HCT116 (cell line): ENCODE measurements around the gene ACTRT2. TPM values are rescaled to one million over a fixed set of nuclear protein-coding genes. Genes with fewer than 3 reads are reported as not detected.

Source experiments
- ATAC-seq: fragments of 200-7000 bp; cut with Tn5 transposase; 2 replicates; pipeline ENCODE4 v1.9.1; 2020; ENCODE audit warnings: mild to moderate bottlenecking, moderate library complexity
- BruUV-seq: library from RNA; stranded (reverse); fragments of 400-500 nt; replicated peaks from 2 replicates; lab custom pipeline; 2021; lab: Mats Ljungman, UMichigan
- CTCF ChIA-PET: fragments of 300-600 bp; sonication (Branson Sonifier 250); formaldehyde crosslinking; loops from one replicate; lab custom pipeline; 2021; ENCODE audit warnings: antibody characterized with exemption; lab: Charles Lee
- POLR2A ChIA-PET: fragments of 300-600, 350-600 bp; sonication (Branson Sonifier 250); formaldehyde crosslinking; loops from one replicate; lab custom pipeline; 2021; ENCODE audit warnings: antibody characterized with exemption; lab: Charles Lee
- RAD21 ChIA-PET, 2 experiments: fragments of 300-600 bp; sonication (Branson Sonifier 250); formaldehyde crosslinking; loops; one replicate each; lab custom pipeline; 2023; ENCODE audit warnings: low total read pairs in 2 of 2; ENCODE audit not compliant: uncharacterized antibody in 2 of 2, unreplicated experiment in 2 of 2, low non-redundant PET in 1 of 2; lab: Charles Lee
- DNase-seq: peaks from one replicate; pipeline ENCODE4 v3.0.0-alpha.2; 2010; ENCODE audit warnings: low read depth, low spot score
- H2AFZ ChIP-seq: fragments of 200-600 bp; shearing (Covaris generic), sonication (generic); 2 replicates; pipeline ENCODE4 v1.6.1; 2017; ENCODE audit warnings: low read depth, mixed run types, mixed read lengths, antibody characterized with exemption, low read length; ENCODE audit not compliant: poor library complexity, severe bottlenecking
- H3K27ac ChIP-seq: 2 replicates; pipeline ENCODE4 v1.5.1; 2012; ENCODE audit warnings: low read depth, low read length
- H3K27me3 ChIP-seq: fragments of 200-600 bp; sonication (generic); 2 replicates; pipeline ENCODE4 v1.6.1; 2016; ENCODE audit warnings: mixed run types, low read length, mixed read lengths; ENCODE audit not compliant: insufficient read depth
- H3K36me3 ChIP-seq, 2 experiments: fragments of 200-500 bp in 1 of 2; fragments of 200-600 bp in 1 of 2; sonication (Bioruptor generic) in 1 of 2; sonication (generic) in 1 of 2; 2 replicates each; pipeline versions ENCODE4 v1.5.1 to v1.6.1; 2014 to 2016; ENCODE audit warnings: low read length in 2 of 2, inconsistent platforms in 1 of 2, mixed read lengths in 1 of 2, mixed run types in 1 of 2; ENCODE audit not compliant: insufficient read depth in 2 of 2, control insufficient read depth in 1 of 2
- H3K4me1 ChIP-seq, 2 experiments: fragments of 200-600 bp in 1 of 2; sonication (generic) in 1 of 2; 2 replicates each; pipeline versions ENCODE4 v1.5.1 to v1.6.1; 2012 to 2017; ENCODE audit warnings: low read length in 2 of 2, inconsistent platforms in 1 of 2, mild to moderate bottlenecking in 1 of 2, mixed read lengths in 1 of 2, mixed run types in 1 of 2, moderate library complexity in 1 of 2; ENCODE audit not compliant: insufficient read depth in 2 of 2, control insufficient read depth in 1 of 2
- H3K4me2 ChIP-seq: fragments of 200-600 bp; sonication (generic); 2 replicates; pipeline ENCODE4 v1.6.1; 2017; ENCODE audit warnings: mixed run types, low read length, mixed read lengths
- H3K4me3 ChIP-seq, 2 experiments: fragments of 200-600 bp in 1 of 2; sonication (generic) in 1 of 2; replicated peaks in 1 of 2; 2 replicates each; pipeline ENCODE4 v1.5.1; 2011 to 2016; ENCODE audit warnings: low read length in 2 of 2, control low read depth in 1 of 2, low read depth in 1 of 2, mild to moderate bottlenecking in 1 of 2, mixed read lengths in 1 of 2, mixed run types in 1 of 2
- H3K79me2 ChIP-seq: fragments of 200-600 bp; sonication (generic); 2 replicates; pipeline ENCODE4 v1.6.1; 2017; ENCODE audit warnings: mild to moderate bottlenecking, mixed run types, low read length, moderate library complexity, mixed read lengths; ENCODE audit not compliant: insufficient read depth
- H3K9ac ChIP-seq: fragments of 200-600 bp; sonication (generic); 2 replicates; pipeline ENCODE4 v1.6.1; 2016; ENCODE audit warnings: low read length, mixed read lengths
- H3K9me2 ChIP-seq: fragments of 200-600 bp; sonication (generic), shearing (Covaris generic); 2 replicates; pipeline ENCODE4 v1.6.1; 2017; ENCODE audit warnings: mixed run types, mild to moderate bottlenecking, moderate library complexity; ENCODE audit not compliant: insufficient read depth
- H3K9me3 ChIP-seq, 2 experiments: fragments of 200-500 bp in 1 of 2; fragments of 200-600 bp in 1 of 2; sonication (Bioruptor generic) in 1 of 2; sonication (generic) in 1 of 2; 2 replicates each; pipeline ENCODE4 v1.6.1; 2014 to 2017; ENCODE audit warnings: low read length in 2 of 2, mixed read lengths in 2 of 2, inconsistent platforms in 1 of 2, low read depth in 1 of 2, mild to moderate bottlenecking in 1 of 2, mixed run types in 1 of 2, moderate library complexity in 1 of 2; ENCODE audit not compliant: control insufficient read depth in 1 of 2, insufficient read depth in 1 of 2
- H4K20me1 ChIP-seq: fragments of 200-600 bp; sonication (generic), shearing (Covaris generic); 2 replicates; pipeline ENCODE4 v1.6.1; 2017; ENCODE audit warnings: mixed run types, mild to moderate bottlenecking, moderate library complexity; ENCODE audit not compliant: insufficient read depth
- ATF3 ChIP-seq: IDR thresholded peaks from 2 replicates; pipeline ENCODE4 v1.6.1; 2012
- CEBPB ChIP-seq: IDR thresholded peaks from 2 replicates; pipeline ENCODE4 v1.6.1; 2012; ENCODE audit warnings: low read depth
- CTCF ChIP-seq, 3 experiments: fragments of 200-600 bp in 1 of 3; sonication (generic) in 1 of 3; IDR thresholded peaks in 2 of 3; conservative IDR thresholded peaks in 1 of 3; 2 replicates each; pipeline ENCODE4 v1.5.1; 2012 to 2017; ENCODE audit warnings: low read depth in 2 of 3, low read length in 2 of 3, antibody characterized with exemption in 1 of 3, borderline replicate concordance in 1 of 3, control low read depth in 1 of 3, mild to moderate bottlenecking in 1 of 3, mixed read lengths in 1 of 3, mixed run types in 1 of 3, moderate library complexity in 1 of 3; ENCODE audit not compliant: insufficient read depth in 1 of 3
- ELF1 ChIP-seq: IDR thresholded peaks from 2 replicates; pipeline ENCODE4 v1.6.1; 2012; ENCODE audit warnings: low read depth, borderline replicate concordance
- EZH2 ChIP-seq: fragments of 200-600 bp; sonication (generic); IDR thresholded peaks from 2 replicates; pipeline ENCODE4 v1.6.1; 2017; ENCODE audit warnings: antibody characterized with exemption, mixed run types
- MAX ChIP-seq: IDR thresholded peaks from 2 replicates; pipeline ENCODE4 v1.6.1; 2012
- RAD21 ChIP-seq: IDR thresholded peaks from 2 replicates; pipeline ENCODE4 v1.6.1; 2012; ENCODE audit warnings: low read depth, mild to moderate bottlenecking
- REST ChIP-seq: IDR thresholded peaks from 2 replicates; pipeline ENCODE4 v1.6.1; 2012; ENCODE audit warnings: low read depth
- TCF7L2 ChIP-seq: IDR thresholded peaks from 2 replicates; pipeline ENCODE4 v1.7.0; 2011; ENCODE audit warnings: borderline replicate concordance, inconsistent platforms; ENCODE audit not compliant: insufficient read depth, insufficient read length; ENCODE audit errors: extremely low read depth
- ZBTB33 ChIP-seq: IDR thresholded peaks from 2 replicates; pipeline ENCODE4 v1.6.1; 2011; ENCODE audit warnings: mild to moderate bottlenecking, low read length, moderate library complexity; ENCODE audit not compliant: insufficient replicate concordance; ENCODE audit errors: extremely low read depth
- intact Hi-C: fragments of 100-400 bp; cut with micrococcal nuclease; formaldehyde crosslinking; loops from 2 replicates; pipeline ENCODE4 v1.10.0; 2022
- total RNA-seq: library from RNA; stranded (reverse); gene quantifications from one replicate; pipeline ENCODE4 v1.2.1, GENCODE V29; 2021; ENCODE audit not compliant: unreplicated experiment

The ACTRT2 gene
- total RNA-seq, 1 experiment from 2014 or later: not detected

- no peaks in the 10 kb centered on the region for H4K20me1 ChIP-seq
- TF ChIP-seq ELF1 (no peak), ZBTB33 (no peak), RAD21 (no peak), CEBPB (no peak), REST (no peak), MAX (no peak), TCF7L2 (no peak), CTCF (IDR thresholded peaks at IDR 0.05 in 2 of 3, conservative IDR thresholded peaks at IDR 0.05 in 1 of 3; ENCODE audit: borderline replicate concordance in 1 of 3, insufficient read depth in 1 of 3, low read depth in 2 of 3, low read length in 2 of 3) (no peak), EZH2 (no peak), ATF3 (no peak)
- DNase-seq (no peak), ATAC-seq (peak; percentile 57)
- H3K9ac ChIP-seq: no peak overlapping the region
- no peak overlapping the region for H3K27ac ChIP-seq
- BruUV-seq: no TSS peak
- no peak overlapping the region for H2AFZ ChIP-seq
- POLR2A ChIA-PET: no interaction called here
- RAD21 ChIA-PET: interaction anchor here in 1 of 2 experiments (0.6 kb wide), 1 partner anchor 241 kb away, joined by 3 read pairs; no protein-coding TSS in a partner anchor
- CTCF ChIA-PET: no interaction called here
- no peaks in the 10 kb centered on the region for H3K36me3 ChIP-seq
- peaks cover 6% of the 10 kb centered on the region; the same call in 1 of the 2 replicates for H3K27me3 ChIP-seq
- no peak overlapping the region for H3K4me3 ChIP-seq
- H3K4me2 ChIP-seq: no peak overlapping the region
- no peaks in the 10 kb centered on the region for H3K79me2 ChIP-seq
- intact Hi-C loops: no loop called here
- no peaks in the 10 kb centered on the region for H3K4me1 ChIP-seq
- no peaks in the 10 kb centered on the region for H3K9me3 ChIP-seq
- no peaks in the 10 kb centered on the region for H3K9me2 ChIP-seq
Observed at GRCh38 chr1:3060601-3061551, 39.6 kb downstream of the ACTRT2 start.
